HG03097 (cell line): Measurements from ENCODE around the gene CCDC154.
A peak's percentile ranks its signal among the peaks of the same experiment; 100 is the strongest.
"Not testable (repeated sequence)": the region's sequence is repeated elsewhere in the genome, so short reads cannot be mapped to it uniquely, and the experiment has no call there.

Experiments
- ATAC-seq: cut with Tn5 transposase; IDR thresholded peaks from one replicate; pipeline ENCODE4 v1.9.1; 2021; ENCODE audit not compliant: unreplicated experiment, low FRiP score

Gene CCDC154

DNA sequence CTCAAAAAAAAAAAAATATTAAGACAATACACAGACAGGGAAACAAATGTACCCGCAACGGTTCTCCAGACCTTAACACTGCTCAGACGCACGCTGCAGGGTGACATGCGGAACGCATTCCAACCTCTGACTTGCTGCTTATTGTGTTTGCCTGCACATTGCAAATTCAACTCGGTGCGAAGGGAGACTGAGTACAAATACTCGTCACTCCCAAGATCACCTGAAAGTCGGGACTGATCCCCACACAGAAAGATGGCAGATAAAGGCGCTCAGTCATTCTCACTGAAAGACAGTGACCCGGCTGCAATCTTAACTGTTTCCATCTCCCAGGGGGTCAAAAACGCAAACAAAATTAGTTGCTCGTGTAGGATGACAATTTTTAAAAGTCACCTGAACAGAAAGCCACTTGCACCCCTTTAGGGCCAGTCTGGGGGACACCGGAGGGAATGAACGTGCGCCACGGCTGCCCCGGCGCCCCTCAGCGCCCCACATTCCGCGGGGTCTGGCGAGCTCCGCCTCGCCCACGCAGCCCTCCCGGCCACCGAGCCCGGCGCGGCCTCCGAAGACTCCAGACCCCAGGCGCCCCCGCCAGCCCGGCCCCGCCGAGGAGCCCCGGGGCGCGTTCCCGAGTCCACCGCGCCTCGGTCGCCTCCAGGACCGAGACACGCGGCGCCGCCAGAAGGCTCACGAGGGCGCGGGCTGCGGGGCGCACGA is 29.9 kb upstream of the CCDC154 start:
- ATAC-seq, result peak; percentile 21

DNA sequence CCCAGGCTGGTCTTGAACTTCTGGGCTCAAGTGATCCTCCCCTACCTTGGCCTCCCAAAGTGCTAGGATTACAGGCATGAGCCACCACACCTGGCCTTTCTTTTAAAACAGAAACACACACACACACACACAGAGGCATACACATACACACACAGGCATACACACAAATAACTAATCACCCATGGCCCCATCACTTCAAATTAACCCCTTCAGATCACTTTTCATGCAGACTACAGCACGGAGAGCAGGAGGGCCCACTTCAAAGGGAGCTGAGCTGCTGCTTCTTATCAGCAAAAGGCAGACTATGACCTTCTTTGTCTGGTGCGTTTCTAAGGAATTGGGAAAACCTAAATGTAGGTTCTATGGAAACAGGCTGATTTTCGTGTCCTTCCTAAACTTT is 28.6 kb upstream of the CCDC154 start:
- no peak for ATAC-seq

DNA sequence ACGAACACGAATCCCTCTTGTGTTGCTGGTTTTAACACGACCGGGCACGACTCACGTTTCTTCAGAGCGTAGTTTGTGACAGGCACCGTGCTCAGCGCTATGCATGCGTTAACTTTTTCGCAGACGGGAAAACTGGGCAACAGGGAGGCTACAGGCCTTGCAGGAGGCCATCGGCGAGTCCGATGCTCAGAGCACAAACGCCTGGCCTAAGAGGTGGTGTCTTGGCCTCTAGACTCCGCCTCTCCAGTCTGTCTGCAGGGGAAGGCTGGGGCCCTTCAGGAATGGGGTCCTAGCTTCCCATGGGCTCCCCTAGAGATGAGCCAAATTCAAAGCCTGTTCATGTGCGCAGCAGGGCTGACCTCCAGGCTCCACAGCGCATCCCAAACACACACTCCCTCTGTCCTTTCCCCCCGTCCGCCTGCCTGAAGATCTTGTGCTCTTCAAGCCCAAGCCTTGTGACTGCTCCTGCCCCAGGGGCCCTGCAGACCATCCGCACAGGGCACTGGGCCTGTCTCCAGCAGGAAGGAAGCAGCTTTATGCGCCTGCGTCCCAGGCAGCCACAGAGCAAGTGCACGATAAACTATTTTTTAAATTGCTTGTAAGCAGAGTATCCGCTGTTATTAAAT is 27.3 kb upstream of the CCDC154 start:
- no peak for ATAC-seq

DNA sequence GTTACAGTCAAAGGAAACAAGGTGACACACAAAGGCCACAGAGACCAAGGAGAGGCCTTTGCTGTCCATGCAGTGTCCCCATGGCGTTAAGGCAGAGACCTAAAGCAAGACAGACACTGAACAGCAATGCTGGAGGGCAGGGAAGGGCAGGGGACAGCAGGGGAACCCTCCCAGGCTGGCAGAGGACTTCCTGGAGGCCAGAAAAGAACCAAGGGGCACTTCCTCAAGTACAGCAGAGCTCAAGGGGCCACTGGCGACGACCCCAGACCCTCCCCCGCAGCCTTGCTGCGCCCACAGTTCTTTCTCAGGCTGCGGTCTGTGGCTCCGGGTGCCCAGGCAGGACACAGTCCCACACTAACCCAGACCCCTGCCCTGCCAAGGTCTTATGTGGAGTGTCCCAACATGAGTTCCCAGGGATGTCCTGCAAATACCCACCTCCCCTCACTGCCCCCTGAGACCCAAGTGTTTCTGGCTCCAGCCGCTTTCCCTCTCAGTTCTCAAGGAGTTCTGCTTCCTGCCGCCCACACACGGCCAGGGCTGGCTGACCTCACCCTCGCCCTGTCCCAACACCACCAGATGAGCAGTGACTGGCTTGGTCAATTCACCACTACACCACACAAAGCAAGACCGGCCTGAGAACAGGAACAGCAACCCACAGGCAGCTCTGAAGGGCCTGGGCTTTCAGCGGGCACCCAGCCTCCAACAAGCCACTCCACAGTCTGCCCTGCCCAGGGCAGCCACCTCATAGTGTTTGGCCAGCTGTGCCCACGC is 26.3 kb upstream of the CCDC154 start:
- ATAC-seq, result no peak

DNA sequence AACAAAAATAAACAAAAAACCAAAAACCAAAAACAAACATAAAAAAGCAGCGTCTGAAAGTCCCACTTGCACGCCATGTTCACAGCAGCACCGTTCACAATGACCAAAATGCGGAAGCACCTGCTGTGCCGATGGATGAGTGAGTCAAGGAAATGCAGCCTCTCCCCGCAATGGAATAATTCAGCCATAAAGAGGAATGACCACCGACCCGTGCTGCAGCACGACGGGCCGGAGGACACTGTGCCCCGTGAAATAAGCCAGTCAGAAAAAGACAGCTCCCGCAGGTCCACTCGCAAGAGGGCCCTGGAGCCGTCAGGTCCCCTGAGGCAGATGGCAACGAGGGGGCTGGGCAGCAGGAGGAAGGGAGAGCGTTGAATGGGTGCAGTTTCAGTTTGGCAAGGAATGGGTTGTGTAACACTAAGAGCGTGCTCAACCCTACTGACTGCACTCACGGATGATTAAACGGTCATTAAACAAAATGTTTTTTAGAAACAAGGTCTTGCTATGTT is 25.4 kb upstream of the CCDC154 start:
- ATAC-seq, result no peak

DNA sequence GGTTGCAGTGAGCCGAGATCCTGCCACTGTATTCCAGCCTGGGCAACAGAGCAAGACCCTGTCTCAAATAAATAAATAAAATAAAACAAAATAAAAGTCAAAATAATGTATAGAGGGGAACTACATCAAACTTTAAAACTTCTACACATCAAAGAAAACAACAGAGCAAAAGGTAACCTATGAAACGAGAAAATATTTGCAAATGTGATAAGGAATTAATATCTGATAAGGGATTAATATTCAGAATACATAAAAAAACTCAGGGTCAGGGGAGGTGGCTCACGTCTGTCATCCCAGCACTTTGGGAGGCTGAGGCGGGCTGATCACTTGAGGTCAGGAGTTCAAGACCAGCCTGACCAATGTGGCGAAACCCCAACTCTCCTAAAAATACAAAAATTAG is 24.8 kb upstream of the CCDC154 start:
- not testable (repeated sequence) for ATAC-seq

DNA sequence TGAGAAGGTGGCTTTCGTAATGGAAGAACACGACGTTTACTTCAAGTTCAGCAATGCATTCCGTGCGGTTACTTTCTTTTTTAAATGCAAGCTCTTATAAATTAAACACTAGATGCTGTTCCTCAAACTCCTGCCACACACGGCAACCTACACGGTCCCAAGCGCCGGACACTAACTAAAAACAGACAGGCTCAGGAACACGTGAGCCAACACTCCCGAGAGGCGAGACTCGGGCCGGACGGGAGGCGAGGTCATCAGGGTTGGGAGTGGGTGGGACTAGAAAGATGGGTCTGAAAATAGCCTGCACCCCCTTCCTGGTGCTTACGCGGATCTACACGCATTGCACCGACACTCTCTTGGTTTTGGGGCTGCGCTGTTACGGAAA is 24.1 kb upstream of the CCDC154 start:
- no peak for ATAC-seq

DNA sequence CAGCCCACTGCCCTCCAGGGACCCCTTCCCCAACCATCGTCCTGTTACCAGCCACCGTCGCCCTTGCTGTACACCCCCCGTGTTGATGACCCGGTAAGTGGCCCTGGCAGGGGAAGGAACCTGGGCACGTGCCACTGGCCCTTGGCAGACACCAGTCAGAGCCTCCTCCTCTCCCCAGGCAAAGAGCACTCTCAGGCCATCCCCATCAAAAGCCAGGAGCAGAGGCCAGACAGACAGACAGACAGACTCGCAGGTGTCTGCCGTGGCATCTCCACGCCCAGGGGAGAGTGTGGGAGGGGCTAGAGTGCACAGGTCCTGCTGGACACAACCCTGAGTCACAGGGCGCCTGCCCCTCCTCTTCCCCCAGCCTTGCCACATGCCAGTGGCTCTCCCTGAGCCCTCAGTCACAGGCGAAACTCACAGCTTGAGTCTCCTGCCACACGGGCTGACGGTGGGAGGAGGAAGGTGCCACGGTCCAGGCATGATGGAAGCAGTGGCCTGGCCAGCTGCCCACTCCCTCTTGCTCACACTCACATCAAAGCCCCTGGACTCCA is 22.7 kb upstream of the CCDC154 start:
- ATAC-seq, result no peak

DNA sequence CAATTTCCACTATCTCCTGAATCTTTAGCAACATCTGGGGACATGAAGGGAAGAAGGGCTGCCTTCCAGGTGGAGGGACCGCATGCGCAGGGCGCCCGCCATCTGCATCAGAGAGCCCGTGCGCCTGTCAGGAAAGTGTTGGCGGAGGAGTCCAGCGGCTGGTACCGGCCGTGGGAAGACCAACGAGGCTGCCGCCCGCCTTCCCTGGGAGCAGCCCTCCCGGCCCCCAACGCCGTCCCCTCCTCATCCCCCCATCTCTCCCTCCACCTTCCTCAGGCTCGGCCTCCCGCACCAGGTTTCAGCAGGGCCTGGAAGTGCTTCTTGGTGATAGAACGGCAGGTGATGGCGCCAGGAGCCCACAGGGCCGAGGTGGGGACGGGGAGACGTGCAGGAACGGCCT is 21.7 kb upstream of the CCDC154 start:
- ATAC-seq, result no peak

DNA sequence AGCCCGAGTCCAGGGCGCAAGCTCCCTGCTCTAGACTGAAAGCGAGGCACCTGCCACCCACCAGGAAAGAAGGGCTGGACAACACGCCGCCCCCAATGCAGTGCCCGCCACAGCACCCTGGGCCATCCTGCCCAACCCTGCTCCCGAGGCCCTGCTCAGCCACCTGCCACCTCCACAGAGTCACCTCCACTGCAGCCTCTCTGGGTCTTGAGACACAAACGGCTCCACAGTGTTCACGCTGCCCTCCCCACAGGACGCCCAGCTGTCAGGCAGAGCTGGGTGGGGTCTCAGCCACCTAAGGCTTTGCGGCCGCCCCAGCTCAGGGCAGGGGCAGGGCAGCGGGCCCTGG is 21.2 kb upstream of the CCDC154 start:
- no peak for ATAC-seq

DNA sequence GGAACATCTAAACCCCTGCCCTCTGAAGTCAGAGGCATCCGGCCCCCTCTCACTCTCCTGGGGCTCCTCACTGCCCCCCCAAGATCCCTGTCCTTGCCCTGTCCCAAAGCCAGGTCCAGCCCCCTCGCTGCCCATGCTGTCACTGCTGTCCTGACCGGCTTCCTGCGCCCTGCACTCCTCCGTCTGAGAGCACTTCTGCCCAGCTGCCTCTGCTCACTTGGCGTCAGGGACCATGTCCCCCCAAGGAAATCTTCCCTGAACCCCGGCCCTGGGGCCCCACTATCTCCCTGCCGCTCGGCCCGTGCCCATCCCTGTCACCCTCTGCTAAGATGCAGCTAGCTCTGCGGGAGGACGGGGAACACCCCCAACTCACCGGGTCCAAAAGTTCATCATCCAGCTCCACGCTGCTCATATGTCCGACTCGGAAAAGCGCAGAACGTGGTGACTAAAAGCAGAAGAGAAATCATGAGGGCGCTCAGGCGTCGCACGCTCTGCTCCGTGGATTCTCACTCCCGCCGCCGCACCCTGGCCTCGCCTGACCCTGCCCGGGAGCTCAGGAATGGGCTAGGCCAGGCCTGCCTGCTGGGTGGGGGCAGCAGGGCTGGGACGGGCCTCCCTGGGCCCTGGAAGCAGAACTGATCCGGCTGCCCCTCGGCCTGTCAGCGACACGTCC is 20.7 kb upstream of the CCDC154 start:
- no peak for ATAC-seq

DNA sequence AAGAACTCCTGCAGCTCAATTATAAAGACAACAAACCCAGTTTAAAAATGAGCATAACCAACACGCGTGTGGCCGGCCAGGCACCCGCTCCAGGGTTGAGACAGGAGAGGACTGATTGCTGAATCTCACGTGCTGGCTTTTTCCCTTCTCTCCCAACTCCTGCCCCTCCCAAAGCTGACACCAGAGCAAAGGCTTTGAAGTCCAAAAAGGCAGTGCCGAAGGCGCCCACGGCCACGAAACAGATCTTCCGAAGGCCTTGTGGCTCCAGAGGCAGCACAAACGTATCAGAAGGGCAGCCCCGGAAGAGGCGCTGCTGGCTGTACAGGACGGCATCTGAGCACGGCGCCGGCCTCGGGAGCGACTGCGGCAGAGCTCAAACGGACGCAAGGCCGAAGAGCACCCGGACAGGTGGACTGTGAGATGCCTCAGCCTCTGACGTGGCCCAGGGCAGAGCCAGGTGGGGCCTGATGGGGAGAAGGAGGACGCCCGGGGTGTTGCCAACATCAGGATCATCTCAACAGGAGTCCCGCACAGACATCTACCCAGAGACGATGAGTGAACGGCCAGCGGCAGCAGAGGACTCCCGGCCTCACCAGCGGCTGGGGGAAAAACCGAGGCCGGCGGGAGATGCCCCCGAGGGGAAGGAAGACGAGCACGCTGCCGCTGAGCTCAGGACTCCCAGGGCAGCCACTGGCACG is 20.0 kb upstream of the CCDC154 start:
- ATAC-seq, result no peak

DNA sequence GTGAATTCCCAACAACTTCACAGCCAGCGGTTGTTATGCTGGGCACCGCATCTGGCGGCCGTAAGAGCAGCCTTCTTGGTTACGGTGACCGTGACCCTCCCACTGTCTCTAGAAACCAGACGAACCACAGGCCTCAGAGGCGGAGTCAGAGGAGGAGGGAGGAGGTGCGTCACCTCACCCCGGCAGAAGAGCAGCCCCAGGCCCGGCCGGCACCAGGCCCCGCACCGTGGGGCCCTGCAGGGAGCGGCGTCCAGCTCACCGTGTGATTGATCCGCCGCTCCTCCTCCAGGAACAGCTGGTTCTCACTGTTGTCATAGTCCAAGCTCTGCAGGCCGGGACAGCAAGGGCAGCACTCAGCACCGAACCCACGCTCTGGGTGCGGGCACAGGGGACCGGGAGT is 16.8 kb upstream of the CCDC154 start:
- no peak for ATAC-seq

DNA sequence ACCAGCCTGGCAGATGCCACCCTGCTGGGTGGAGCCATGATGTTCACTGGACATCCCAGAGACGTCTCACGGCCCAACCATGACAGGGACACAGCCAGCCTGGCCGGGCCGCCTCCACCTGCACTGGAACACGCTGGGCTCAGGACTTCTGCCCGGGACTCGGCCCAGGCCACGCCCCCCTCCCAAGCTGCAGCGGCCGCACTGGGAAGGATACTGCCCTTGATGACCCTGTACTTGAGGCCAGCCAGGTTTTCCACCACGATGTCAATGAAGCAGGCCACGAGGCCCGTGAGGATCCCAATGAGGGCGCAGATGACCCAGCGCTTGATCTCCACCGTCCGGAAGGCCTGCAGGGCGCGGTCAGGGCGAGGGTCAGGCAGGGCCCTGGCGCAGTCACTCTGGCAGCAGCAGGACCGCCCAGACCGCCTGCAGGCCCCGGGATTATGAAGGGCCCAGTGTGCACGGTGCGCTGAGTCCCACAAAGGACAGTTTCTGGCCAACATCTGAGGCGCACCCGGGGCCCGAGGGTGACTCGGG is 16.3 kb upstream of the CCDC154 start:
- ATAC-seq, result no peak

DNA sequence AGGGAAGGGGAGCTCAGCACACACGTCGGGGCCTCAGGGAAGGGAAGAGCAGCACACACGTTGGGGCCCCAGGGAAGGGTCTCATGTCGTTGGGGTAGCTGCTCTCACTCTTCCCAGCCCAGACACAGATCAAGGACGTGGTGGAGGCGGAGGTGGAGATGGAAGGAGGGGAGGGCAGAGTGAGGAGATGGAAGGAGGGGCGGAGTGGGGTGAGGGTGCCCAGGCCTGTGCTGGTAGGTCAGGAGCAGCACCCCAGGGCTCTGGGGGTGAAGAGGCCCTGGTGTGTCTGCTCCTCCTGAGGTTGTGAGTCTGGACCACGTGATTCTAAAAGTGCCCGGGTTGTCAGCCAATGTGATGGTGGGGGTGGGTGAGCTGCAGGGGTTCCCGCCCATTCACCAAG is 15.6 kb upstream of the CCDC154 start:
- ATAC-seq, result no peak

DNA sequence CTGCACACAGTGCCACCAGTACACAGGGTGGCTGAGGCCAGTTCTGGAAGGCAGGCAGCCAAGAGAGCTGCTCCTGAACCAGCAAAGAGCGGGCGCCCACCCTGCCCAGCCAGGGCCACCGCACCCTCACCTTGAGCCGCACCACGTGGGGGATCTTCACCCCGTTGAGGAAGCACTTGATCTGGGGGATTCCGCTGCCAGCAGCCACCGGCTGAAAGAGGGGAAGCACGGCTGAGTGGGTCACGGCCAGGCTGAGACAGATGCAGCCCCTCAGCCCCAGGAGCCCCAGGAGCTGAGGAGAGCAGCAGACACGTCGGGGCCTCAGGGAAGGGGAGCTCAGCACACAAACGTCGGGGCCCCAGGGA is 14.6 kb upstream of the CCDC154 start:
- ATAC-seq, result no peak

DNA sequence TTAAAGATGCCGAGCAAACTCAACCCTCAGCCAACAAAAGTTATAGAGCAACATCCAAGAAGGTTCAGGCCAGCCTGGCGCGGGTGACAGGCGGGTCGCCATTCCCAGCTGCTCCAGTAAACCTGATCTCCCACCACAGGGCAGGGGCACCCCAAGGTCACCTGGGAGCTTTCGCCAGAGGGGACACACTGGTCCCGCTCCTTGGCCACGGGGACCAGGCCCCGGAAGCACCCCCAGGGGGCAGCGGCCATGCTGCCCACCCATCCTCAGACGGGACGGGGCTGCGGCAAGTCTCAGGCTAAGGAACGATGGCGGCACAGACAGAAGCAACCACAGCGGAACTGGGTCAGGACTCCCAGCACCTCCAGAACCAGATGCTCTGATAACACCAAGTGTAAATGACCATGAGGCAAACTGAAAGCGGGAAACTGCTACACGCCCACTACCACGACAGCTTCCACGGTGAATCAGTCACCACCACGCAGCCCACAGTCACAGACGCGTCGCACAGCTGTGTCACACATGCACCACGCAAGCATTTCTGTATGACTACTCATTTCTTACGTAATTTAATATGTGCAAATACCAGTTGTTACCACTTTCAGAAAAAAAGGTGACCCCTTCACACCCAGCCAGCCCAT is 14.1 kb upstream of the CCDC154 start:
- ATAC-seq, result no peak

DNA sequence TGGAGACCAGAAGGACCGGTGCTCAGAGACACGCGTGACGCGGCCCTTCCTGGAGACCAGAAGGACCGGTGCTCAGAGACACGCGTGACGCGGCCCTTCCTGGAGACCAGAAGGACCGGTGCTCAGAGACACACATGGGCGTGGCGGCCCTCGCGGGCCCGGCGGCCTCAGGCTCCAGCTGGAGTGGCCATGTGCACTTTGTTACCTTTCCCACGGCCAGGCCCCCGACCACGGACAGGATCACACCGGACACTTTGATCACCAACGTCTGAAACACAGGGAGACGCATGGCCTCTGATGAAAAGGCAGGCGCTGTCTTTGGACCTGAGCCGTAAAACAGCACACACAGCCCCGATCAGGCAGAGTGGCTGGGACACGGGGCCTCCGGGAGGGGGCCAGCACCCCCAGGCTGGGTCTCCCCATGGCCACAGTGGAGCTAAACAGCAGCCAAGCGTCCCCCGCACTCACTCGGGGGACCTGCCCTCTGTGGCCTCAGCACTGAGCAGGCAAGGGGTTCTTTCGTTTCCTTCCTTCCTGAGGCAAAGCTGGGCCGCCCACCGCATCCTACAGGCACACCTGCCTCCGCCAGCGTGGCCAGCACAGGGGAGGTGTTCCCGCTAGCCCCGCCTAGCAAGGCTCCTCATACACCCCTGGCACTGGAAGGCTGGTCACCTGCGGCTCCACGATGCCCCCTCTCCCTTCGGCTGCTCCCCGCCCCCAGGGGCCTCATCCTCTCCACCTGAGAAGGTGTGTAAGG is 13.3 kb upstream of the CCDC154 start:
- ATAC-seq, result no peak

DNA sequence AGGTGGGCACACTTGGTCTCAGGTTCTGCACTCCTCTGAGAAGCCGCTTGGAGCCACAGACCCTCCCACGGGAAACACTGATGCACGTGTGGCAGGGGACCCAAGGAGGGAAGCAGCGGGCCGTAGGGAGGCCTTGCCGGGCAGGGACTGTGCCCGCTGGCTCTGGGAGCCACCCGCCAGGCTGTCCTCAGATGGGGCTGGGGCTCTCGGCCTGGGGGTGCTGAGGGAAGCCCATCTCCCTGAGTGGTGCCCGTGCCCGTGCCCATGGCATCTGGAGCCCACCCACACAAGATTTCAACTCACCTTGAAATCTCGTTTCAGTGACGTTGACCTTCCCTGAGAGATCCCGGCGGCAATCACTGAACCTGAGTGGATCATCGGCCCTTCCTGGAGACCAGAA is 12.6 kb upstream of the CCDC154 start:
- ATAC-seq, result no peak
